Right kidney (tissue), 9 donors: ENCODE measurements around the gene EDRF1.
"Not testable (repeated sequence)": the region's sequence is repeated elsewhere in the genome, so short reads cannot be mapped to it uniquely, and the experiment has no call there.

ENCODE experiments used
- DNase-seq: peaks from one replicate; pipeline ENCODE4 v3.0.0-alpha.2; 2016
- long read RNA-seq, 8 donors: transcript quantifications; one replicate each; lab custom pipeline, GENCODE V29; 2026

EDRF1 gene
- long read RNA-seq, donor 1, partial matches to known transcripts: 6 of 7 reads
- long read RNA-seq, donor 1, other reads (novel, unspliced or antisense): 0 of 7 reads
- long read RNA-seq, donor 2: 0 reads
- long read RNA-seq, donor 3, full-length matches to known transcripts: 1 of 11 reads
- long read RNA-seq, donor 3, partial matches to known transcripts: 10 of 11 reads
- long read RNA-seq, donor 3, other reads (novel, unspliced or antisense): 0 of 11 reads
- long read RNA-seq, donor 4, partial matches to known transcripts: 5 of 5 reads
- long read RNA-seq, donor 4, other reads (novel, unspliced or antisense): 0 of 5 reads
- long read RNA-seq, donor 5, full-length matches to known transcripts: 1 of 1 reads
- long read RNA-seq, donor 5, partial matches to known transcripts: 0 of 1 reads
- long read RNA-seq, donor 5, other reads (novel, unspliced or antisense): 0 of 1 reads
- long read RNA-seq, donor 6, full-length matches to known transcripts: 1 of 1 reads
- long read RNA-seq, donor 6, partial matches to known transcripts: 0 of 1 reads
- long read RNA-seq, donor 6, other reads (novel, unspliced or antisense): 0 of 1 reads
- long read RNA-seq, donor 7, full-length matches to known transcripts: 2 of 7 reads
- long read RNA-seq, donor 7, partial matches to known transcripts: 5 of 7 reads
- long read RNA-seq, donor 7, other reads (novel, unspliced or antisense): 0 of 7 reads
- long read RNA-seq, donor 8, full-length matches to known transcripts: 1 of 6 reads
- long read RNA-seq, donor 8, partial matches to known transcripts: 5 of 6 reads
- long read RNA-seq, donor 8, other reads (novel, unspliced or antisense): 0 of 6 reads

- peak; percentile 97 for DNase-seq
Observed at GRCh38 chr10:125719173-125720001, at the start of gene EDRF1. Gene EDRF1, plus strand, starts transcription at chr10:125719709. Its CDS starts 99 bp downstream, at chr10:125719808.

- no peak for DNase-seq
Observed at GRCh38 chr10:125672884-125673283, 46.6 kb upstream of the EDRF1 start.

DNA sequence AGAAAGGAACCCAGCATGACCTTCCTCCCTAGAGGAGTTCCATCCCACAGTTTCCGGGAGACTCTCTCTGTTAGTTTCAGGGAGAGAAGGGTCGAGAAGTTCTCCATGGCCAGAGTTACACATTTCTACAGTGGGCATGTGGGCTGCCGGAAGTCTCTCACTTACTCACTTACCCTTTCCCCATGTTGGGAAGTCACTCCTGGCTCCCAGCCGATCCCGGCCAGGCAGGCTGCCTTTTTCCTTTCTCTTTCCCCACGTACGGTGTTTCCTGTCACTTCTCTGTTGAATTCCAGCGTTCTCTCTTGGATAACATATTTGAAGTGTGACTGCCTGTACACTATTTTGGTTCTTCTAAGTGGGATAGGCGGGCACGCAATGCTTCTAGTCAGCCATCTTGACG is 40.1 kb upstream of the EDRF1 start:
- no peak for DNase-seq

GRCh38 chr10:125683063-125683462 is 36.4 kb upstream of the EDRF1 start, which contains the start of gene TEX36:
Gene TEX36, minus strand, starts transcription at chr10:125683163. Its CDS starts 174 bp downstream, at chr10:125682989.
- DNase-seq: no peak

DNA sequence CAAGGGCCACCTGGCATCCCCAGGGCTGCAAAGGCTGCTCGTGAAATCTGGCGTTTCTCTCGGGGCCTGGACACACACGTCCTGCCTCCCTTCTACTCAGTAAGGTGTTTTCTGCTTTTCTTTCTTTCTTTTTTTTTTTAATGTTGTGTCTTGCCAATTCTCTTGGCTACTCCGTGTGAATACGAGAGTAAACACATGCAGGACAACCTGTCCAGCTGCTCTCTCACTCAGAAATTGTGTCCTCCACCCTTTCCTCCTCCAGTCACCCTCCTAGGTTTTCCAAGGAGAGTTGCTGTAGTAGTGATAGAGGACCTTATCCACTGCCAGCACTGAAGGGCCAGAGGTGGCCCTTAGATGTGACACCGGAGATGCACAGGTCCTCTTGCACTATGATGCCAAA is 35.7 kb upstream of the EDRF1 start:
- DNase-seq: no peak

GRCh38 chr10:125684581-125684980 is 34.9 kb upstream of the EDRF1 start:
- DNase-seq: no peak

- DNase-seq: no peak
Observed at GRCh38 chr10:125687507-125688185, 31.9 kb upstream of the EDRF1 start.

GRCh38 chr10:125689955-125690569 is 29.4 kb upstream of the EDRF1 start:
- no peak for DNase-seq

- DNase-seq: no peak
Observed at GRCh38 chr10:125691160-125691981, 28.1 kb upstream of the EDRF1 start.

GRCh38 chr10:125692196-125692595 is 27.3 kb upstream of the EDRF1 start:
- DNase-seq: no peak

- DNase-seq: no peak
Observed at GRCh38 chr10:125692601-125693523, 26.6 kb upstream of the EDRF1 start.

GRCh38 chr10:125693524-125693847 is 26.0 kb upstream of the EDRF1 start:
- no peak for DNase-seq

- no peak for DNase-seq
Observed at GRCh38 chr10:125694883-125695282, 24.6 kb upstream of the EDRF1 start.

DNA sequence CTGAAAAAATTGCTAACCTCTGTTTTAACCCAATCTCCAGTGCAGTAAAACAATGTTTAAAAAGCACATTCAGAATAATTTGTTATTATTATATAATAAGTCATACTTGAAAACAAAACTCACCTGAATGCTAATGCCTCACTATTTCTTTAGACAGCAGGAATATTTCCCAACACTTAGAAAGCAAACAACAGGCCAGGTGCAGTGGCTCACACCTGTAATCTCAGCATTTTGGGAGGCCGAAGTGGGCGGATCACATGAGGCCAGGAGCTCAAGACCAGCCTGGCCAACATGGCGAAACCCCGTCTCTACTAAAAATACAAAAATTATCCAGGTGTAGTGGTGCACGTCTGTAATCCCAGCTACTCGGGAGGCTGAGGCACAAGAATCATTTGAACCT is 22.6 kb upstream of the EDRF1 start:
- DNase-seq: not testable (repeated sequence)

GRCh38 chr10:125698481-125698998 is 21.0 kb upstream of the EDRF1 start:
- no peak for DNase-seq

DNA sequence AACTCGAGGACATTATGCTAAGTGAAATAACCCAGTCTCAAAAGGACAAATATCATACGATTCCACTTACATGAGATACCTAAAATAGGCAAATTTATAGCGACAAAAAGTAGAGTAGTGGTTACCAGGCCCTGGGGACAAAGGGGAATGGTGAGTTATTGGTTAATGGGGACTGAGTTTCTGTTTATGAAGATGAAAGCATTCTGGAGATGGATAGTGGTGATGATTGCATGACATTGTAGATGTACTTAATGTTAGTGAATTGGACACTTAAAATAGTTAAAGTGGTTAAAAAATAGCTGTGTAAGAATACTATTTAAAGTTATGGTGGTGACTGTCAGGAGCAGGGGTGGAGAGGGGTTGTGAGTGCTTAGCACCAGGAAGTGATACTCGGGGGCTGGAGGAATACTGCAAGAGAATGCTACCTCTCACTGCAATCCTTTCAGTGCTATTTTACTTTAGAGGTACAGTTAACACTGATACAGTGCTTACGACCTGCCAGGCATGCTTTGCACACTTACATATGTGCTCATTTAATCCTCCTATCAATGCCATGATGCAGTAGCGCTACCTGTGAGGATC is 19.9 kb upstream of the EDRF1 start:
- no peak for DNase-seq

- no peak for DNase-seq
Observed at GRCh38 chr10:125700355-125700911, 19.1 kb upstream of the EDRF1 start.
